Sigmoid colon (tissue), 7 donors: ENCODE data around the gene ANAPC5. TPM values are rescaled to one million over a fixed set of nuclear protein-coding genes. Genes with fewer than 3 reads are reported as not detected.
A peak's percentile ranks its signal among the peaks of the same experiment; 100 is the strongest.
"Not testable (repeated sequence)": the region's sequence is repeated elsewhere in the genome, so short reads cannot be mapped to it uniquely, and the experiment has no call there.

ENCODE experiments used
- DNase-seq: peaks from one replicate; pipeline ENCODE4 v3.0.0-alpha.2; 2019
- H3K27ac ChIP-seq, 4 donors: fragments of 200-600 bp; sonication (generic); one replicate each; pipeline ENCODE4 v1.5.1; 2016 to 2019; ENCODE audit warnings: mild to moderate bottlenecking in 1 of 4
- H3K27me3 ChIP-seq, 3 donors: fragments of 200-600 bp; sonication (generic); one replicate each; pipeline ENCODE4 v1.5.1; 2019; ENCODE audit warnings: mild to moderate bottlenecking in 1 of 3
- H3K36me3 ChIP-seq, 4 donors: fragments of 200-600 bp; sonication (generic); one replicate each; pipeline ENCODE4 v1.5.1; 2016 to 2019
- H3K4me1 ChIP-seq, 4 donors: fragments of 200-600 bp; sonication (generic); one replicate each; pipeline ENCODE4 v1.5.1; 2017 to 2019
- H3K4me3 ChIP-seq, 4 donors: fragments of 200-600 bp; sonication (generic); one replicate each; pipeline ENCODE4 v1.5.1; 2017 to 2019; ENCODE audit warnings: mild to moderate bottlenecking in 2 of 4, moderate library complexity in 1 of 4
- H3K9me3 ChIP-seq, 4 donors: fragments of 200-600 bp in 3 of 4; sonication (generic) in 3 of 4; one replicate each; pipeline versions ENCODE4 v1.5.1 to v1.6.1; 2013 to 2019
- CTCF ChIP-seq, 4 experiments: fragments of 450-650 bp in 3 of 4; fragments of 200-600 bp in 1 of 4; IDR thresholded peaks; one replicate each; pipeline ENCODE4 v1.5.1; 2016 to 2019; ENCODE audit warnings: antibody characterized with exemption in 4 of 4, mild to moderate bottlenecking in 3 of 4, moderate library complexity in 2 of 4
- EP300 ChIP-seq, 4 donors: sonication (generic); formaldehyde crosslinking; IDR thresholded peaks; one replicate each; pipeline ENCODE4 v1.6.1; 2017; ENCODE audit warnings: antibody characterized with exemption in 4 of 4
- POLR2A ChIP-seq, 2 donors: fragments of 450-650 bp; IDR thresholded peaks; one replicate each; pipeline ENCODE4 v1.6.1; 2016; ENCODE audit warnings: antibody characterized with exemption in 2 of 2, mild to moderate bottlenecking in 2 of 2, moderate library complexity in 2 of 2
- POLR2AphosphoS5 ChIP-seq, 4 donors: sonication (generic); formaldehyde crosslinking; IDR thresholded peaks; one replicate each; pipeline ENCODE4 v1.6.1; 2017; ENCODE audit warnings: antibody characterized with exemption in 4 of 4
- WGBS, 2 donors: extraction: QIAGEN DNeasy Blood & Tissue Kit; methylation state at CpG; one replicate each; pipeline ENCODE4 v1.1.7; 2013; 5-methylcytosine and 5-hydroxymethylcytosine counted together
- intact Hi-C: fragments of 100-400 bp; cut with DNase I; formaldehyde crosslinking; loops from one replicate; pipeline ENCODE4 v1.15.1; 2023
- polyA plus RNA-seq, 3 donors: library from polyadenylated mRNA; stranded (reverse); fragments of 200-250 nt; gene quantifications; one replicate each; pipeline ENCODE4 v1.2.3, GENCODE V29; 2013
- total RNA-seq, 4 donors: library from RNA; depleted of rRNA; stranded (reverse); fragments of >200 nt; gene quantifications; one replicate each; pipeline ENCODE4 v1.1.0, GENCODE V29; 2016
- donor health status: healthy with polysubstance abuse.
- donor health status: Bipolar disorder and iron deficiency.
- donor health status: healthy.

ANAPC5 gene
- total and polyA plus RNA-seq, 7 donors = 51.6 to 93.6 (median 76.0) TPM

- H3K36me3 ChIP-seq = no peaks in the 10 kb centered on the region
- intact Hi-C loops = loop anchor here (10.0 kb wide), 1 partner anchor 95 kb away; no protein-coding TSS in a partner anchor
- WGBS, 2 donors = 20 to 68% methylated on average over 4 of the region's 4 CpGs
Measured at GRCh38 chr12:121299662-121300061, 52.5 kb downstream of the ANAPC5 start.

GRCh38 chr12:121298411-121298810, 53.8 kb downstream of the ANAPC5 start:
- H3K4me1 ChIP-seq = peaks cover 0 to 34% (median 31%) of the 10 kb centered on the region in 4 donors
- not testable (repeated sequence) for DNase-seq, H3K36me3 ChIP-seq, H3K27me3 ChIP-seq, H3K4me3 ChIP-seq, H3K9me3 ChIP-seq, H3K27ac ChIP-seq
- intact Hi-C loops = loop anchor here (10.0 kb wide), 1 partner anchor 94 kb away; no protein-coding TSS in a partner anchor
- 92 to 95% methylated on average over 13 of the region's 13 CpGs for WGBS, 2 donors

More at GRCh38 chr12:121299662-121300061, 52.5 kb downstream of the ANAPC5 start:
- Histone ChIP-seq H3K27me3 (no peaks in the 10 kb centered on the region), H3K9me3 (no peaks in the 10 kb centered on the region), H3K27ac (no peak overlapping the region), H3K4me3 (no peak overlapping the region), H3K4me1 (peaks cover 0 to 30% (median 25%) of the 10 kb centered on the region in 4 donors)
- no peak for DNase-seq
- TF ChIP-seq POLR2A (IDR thresholded peaks at IDR 0.05) (no peak), CTCF (IDR thresholded peaks at IDR 0.05) (no peak), EP300 (IDR thresholded peaks at IDR 0.05) (no peak), POLR2AphosphoS5 (IDR thresholded peaks at IDR 0.05) (no peak)

DNA sequence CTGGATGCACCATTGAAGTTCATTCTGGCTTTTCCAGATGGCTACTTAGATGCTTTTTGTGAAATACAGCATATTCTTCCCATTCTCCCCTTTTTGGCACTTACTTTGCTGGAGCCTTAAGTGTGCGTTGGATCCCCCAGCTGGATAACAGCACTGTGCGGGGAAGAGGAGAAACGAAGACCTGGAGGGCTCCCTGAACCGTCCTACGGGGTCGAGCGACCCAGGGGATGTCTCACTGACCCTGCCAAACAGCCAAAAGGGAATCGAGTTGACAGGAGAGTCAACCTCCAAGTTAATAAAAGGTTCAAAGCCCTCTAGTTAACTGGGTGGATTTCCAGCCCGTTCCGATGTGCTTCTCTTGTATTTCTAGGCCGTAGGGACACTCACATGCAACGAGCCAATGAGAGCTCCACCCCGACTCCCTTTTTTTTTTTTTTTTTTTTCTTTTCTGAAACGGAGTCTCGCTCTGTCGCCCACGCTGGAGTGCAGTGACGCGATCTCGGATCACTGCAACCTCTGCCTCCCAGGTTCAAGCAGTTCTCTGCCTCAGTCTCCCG, 54.7 kb downstream of the ANAPC5 start:
- H3K27me3 ChIP-seq = no peaks in the 10 kb centered on the region

DNA sequence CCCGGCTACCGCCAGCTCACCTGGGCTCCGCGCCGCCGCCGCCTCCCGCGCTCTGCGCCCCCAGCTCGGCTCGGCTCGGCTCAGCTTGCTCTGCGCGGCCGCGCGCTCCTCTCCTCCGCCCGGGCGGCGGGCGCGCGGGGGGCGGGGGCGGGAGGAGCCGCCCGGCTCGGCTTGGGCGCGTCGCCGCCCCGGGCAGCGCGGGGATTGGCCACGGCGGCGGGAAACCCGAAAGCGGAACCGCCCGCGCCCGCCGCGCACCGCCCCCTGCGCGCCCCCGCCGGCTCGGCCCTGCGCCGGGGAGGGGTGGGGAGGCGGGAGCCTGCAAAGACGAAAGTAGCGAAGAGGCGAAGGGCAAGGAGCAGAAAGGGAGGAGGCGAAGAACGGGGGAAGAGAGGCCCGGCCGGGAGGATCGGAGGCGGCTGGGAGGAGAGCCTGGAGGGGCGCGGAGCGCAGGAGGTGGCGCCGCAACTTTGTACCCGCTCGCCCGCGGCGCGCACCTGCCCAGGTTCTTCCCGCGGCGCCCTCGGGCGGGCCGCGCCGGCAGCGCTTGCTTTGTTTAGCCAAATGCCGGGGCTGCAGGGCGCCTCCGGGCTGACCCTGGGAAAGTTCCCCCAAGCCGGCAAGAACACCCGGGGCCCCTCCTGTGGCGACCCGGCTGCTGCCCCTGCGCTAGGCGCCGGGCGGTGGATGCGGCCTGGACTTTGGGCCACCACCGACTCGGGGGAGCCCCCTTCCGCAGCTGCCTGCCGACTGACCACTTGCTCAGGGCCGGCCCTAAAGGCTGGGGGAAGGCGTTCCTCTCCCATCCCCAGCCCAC, 55.4 kb downstream of the ANAPC5 start, which contains the start of gene CAMKK2:
Gene CAMKK2, minus strand, starts transcription at position 92 of the 817 bp plus-strand sequence. CDS start 22,183 bp downstream, outside the sequence.
- intact Hi-C loops = loop anchor here (10.0 kb wide), 1 partner anchor 92 kb away; no protein-coding TSS in a partner anchor
- H3K9me3 ChIP-seq = no peaks in the 10 kb centered on the region
- peak; percentile 89 for DNase-seq
- peak within 1 kb of the TSS; percentile 84 to 97 (median 92) for H3K4me3 ChIP-seq
- peaks cover 0 to 34% (median 31%) of the 10 kb centered on the region in 4 donors for H3K4me1 ChIP-seq
- H3K27ac ChIP-seq = peak within 1 kb of the TSS; percentile 85 to 90 (median 88)
- no peaks in the 10 kb centered on the region for H3K27me3 ChIP-seq
- 1% methylated on average over 104 of the region's 104 CpGs for WGBS, 2 donors
- peaks cover 0 to 2% (median 0%) of the 10 kb centered on the region in 4 donors for H3K36me3 ChIP-seq
- TF ChIP-seq EP300 (IDR thresholded peaks at IDR 0.05) (no peak), POLR2AphosphoS5 (IDR thresholded peaks at IDR 0.05) (peak; percentile 54 to 85 (median 72))

More for the DNA sequence above, 54.7 kb downstream of the ANAPC5 start:
- intact Hi-C loops = loop anchor here (10.0 kb wide), 1 partner anchor 93 kb away; no protein-coding TSS in a partner anchor
- no peak for DNase-seq
- peaks cover 0 to 34% (median 31%) of the 10 kb centered on the region in 4 donors for H3K4me1 ChIP-seq
- 1 to 4% methylated on average over 21 of the region's 21 CpGs for WGBS, 2 donors
- H3K9me3 ChIP-seq = no peaks in the 10 kb centered on the region
- peak overlapping the region; percentile 85 to 90 (median 88) for H3K27ac ChIP-seq
- peak overlapping the region; percentile 84 to 97 (median 92) for H3K4me3 ChIP-seq
- H3K36me3 ChIP-seq = no peaks in the 10 kb centered on the region
- TF ChIP-seq POLR2AphosphoS5 (IDR thresholded peaks at IDR 0.05) = no peak
- no peak for TF ChIP-seq CTCF (IDR thresholded peaks at IDR 0.05)
- no peak for TF ChIP-seq EP300 (IDR thresholded peaks at IDR 0.05)
- TF ChIP-seq POLR2A (IDR thresholded peaks at IDR 0.05) = no peak

- Histone ChIP-seq H3K4me1 (peaks cover 0 to 34% (median 31%) of the 10 kb centered on the region in 4 donors), H3K27ac (peak overlapping the region; percentile 82 to 90 (median 84)), H3K36me3 (peaks cover 0 to 10% (median 0%) of the 10 kb centered on the region in 4 donors), H3K9me3 (no peaks in the 10 kb centered on the region), H3K27me3 (no peaks in the 10 kb centered on the region), H3K4me3 (peak overlapping the region; percentile 72 to 97 (median 90))
- DNase-seq = peak; percentile 73
- WGBS, 2 donors = 1% methylated on average over 55 of the region's 55 CpGs
- no peak for TF ChIP-seq CTCF (IDR thresholded peaks at IDR 0.05)
- TF ChIP-seq POLR2AphosphoS5 (IDR thresholded peaks at IDR 0.05) = no peak
- no peak for TF ChIP-seq EP300 (IDR thresholded peaks at IDR 0.05)
- TF ChIP-seq POLR2A (IDR thresholded peaks at IDR 0.05) = no peak
- intact Hi-C loops = loop anchor here (10.0 kb wide), 1 partner anchor 91 kb away; no protein-coding TSS in a partner anchor
Measured at GRCh38 chr12:121295746-121296617, 56.2 kb downstream of the ANAPC5 start.
